ENCODE measurements around the gene PLPP6. TPM values are rescaled to one million over a fixed set of nuclear protein-coding genes. Genes with fewer than 3 reads are reported as not detected.

PLPP6 gene
- total and polyA plus RNA-seq, 8 donors, result 5.7 to 10.5 (median 9.6) TPM

GRCh38 chr9:4700932-4701331 lies 38.8 kb downstream of the PLPP6 start:
- Histone ChIP-seq H3K27ac (no peak overlapping the region), H3K4me1 (no peaks in the 10 kb centered on the region), H3K4me3 (no peak overlapping the region), H3K9me3 (no peaks in the 10 kb centered on the region), H3K27me3 (no peaks in the 10 kb centered on the region), H3K36me3 (peaks cover 0 to 61% of the 10 kb centered on the region in 2 donors)
- intact Hi-C loops (cut with DNase I), result no loop called here
- no peak for TF ChIP-seq CTCF (IDR thresholded peaks at IDR 0.05)
- DNase-seq (no peak), ATAC-seq (no peak)

GRCh38 chr9:4701526-4701925 lies 39.4 kb downstream of the PLPP6 start:
- intact Hi-C loops (cut with DNase I), result no loop called here
- Histone ChIP-seq H3K36me3 (peaks cover 0 to 64% of the 10 kb centered on the region in 2 donors), H3K4me3 (no peak overlapping the region), H3K27me3 (no peaks in the 10 kb centered on the region), H3K9me3 (no peaks in the 10 kb centered on the region), H3K27ac (no peak overlapping the region), H3K4me1 (no peaks in the 10 kb centered on the region)
- ATAC-seq, result no peak
- no peak for TF ChIP-seq CTCF (IDR thresholded peaks at IDR 0.05)
- DNase-seq, result no peak

DNA sequence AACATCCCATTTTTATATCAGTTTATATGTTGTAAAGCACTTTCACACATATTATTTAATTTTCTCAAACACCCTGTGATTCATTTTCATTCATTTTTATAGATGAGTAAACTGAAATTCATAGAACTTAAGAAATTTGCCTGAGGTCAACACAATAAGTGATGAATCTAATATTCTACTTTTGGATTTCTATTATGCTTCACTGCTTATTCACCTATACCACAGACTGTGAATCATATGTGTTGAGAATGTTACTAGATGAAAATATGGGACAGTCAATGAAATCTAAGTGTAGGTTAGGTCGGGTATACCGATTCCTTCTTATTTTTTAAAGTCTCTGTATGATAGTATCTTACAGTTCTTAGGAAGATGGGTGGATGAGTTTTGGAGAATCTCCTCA lies 42.0 kb downstream of the PLPP6 start:
- Histone ChIP-seq H3K27ac (no peak overlapping the region), H3K27me3 (no peaks in the 10 kb centered on the region), H3K9me3 (no peaks in the 10 kb centered on the region), H3K4me1 (no peaks in the 10 kb centered on the region), H3K4me3 (no peak overlapping the region), H3K36me3 (peaks cover 0 to 46% of the 10 kb centered on the region in 2 donors)
- TF ChIP-seq CTCF (IDR thresholded peaks at IDR 0.05), result no peak
- DNase-seq (no peak), ATAC-seq (no peak)
- intact Hi-C loops (cut with DNase I), result no loop called here

DNA sequence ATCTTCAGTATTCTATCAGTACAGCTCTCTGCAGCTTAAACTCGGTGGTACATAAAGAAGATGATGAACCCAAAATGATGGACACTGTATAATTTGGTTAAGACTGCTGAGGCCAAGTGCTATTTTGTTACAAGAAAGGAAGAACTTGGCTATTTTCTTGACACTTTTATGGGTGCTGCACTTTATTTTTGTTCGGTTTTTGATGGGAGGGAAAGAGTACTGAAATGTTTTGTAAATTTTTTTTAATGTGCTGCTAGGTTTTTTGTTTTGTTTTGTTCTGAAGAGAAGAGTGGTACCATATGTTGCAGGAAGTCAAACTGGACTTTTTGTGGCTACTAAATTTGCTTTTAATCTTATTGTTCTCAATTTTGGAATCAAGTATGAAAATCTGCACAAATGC lies 43.9 kb downstream of the PLPP6 start:
- H3K27ac ChIP-seq, result no peak overlapping the region
- intact Hi-C loops (cut with DNase I), result no loop called here

GRCh38 chr9:4706971-4707622 lies 45.0 kb downstream of the PLPP6 start:
- DNase-seq, result no peak
- no peak for ATAC-seq
- no peaks in the 10 kb centered on the region for H3K9me3 ChIP-seq
- H3K27ac ChIP-seq, result no peak overlapping the region
- TF ChIP-seq CTCF (IDR thresholded peaks at IDR 0.05), result no peak
- H3K36me3 ChIP-seq, result peaks cover 0 to 42% of the 10 kb centered on the region in 2 donors
- no peak overlapping the region for H3K4me3 ChIP-seq
- H3K4me1 ChIP-seq, result no peaks in the 10 kb centered on the region
- no peaks in the 10 kb centered on the region for H3K27me3 ChIP-seq
- intact Hi-C loops (cut with DNase I), result no loop called here

More for the DNA sequence above, 43.9 kb downstream of the PLPP6 start:
- Histone ChIP-seq H3K4me3 (no peak overlapping the region), H3K4me1 (no peaks in the 10 kb centered on the region), H3K36me3 (peaks cover 0 to 47% of the 10 kb centered on the region in 2 donors), H3K9me3 (no peaks in the 10 kb centered on the region), H3K27me3 (no peaks in the 10 kb centered on the region)
- DNase-seq (no peak), ATAC-seq (no peak)
- no peak for TF ChIP-seq CTCF (IDR thresholded peaks at IDR 0.05)

All from left lung (tissue), 10 donors.